B cell (primary cell): ENCODE results near the gene PTPRE.

ENCODE experiments used
- EZH2 ChIP-seq: IDR thresholded peaks from 2 replicates; pipeline ENCODE4 v1.6.1; 2012; ENCODE audit warnings: borderline replicate concordance, low read depth, mild to moderate bottlenecking, moderate library complexity, low read length; ENCODE audit not compliant: insufficient read depth, poor library complexity, severe bottlenecking
- TF ChIP-seq, protein P1 (sequence below): fragments of 200-600 bp; IDR thresholded peaks from one replicate; pipeline ENCODE4 v1.8.0; 2022; ENCODE audit warnings: antibody characterized with exemption, mild to moderate bottlenecking

DNA sequence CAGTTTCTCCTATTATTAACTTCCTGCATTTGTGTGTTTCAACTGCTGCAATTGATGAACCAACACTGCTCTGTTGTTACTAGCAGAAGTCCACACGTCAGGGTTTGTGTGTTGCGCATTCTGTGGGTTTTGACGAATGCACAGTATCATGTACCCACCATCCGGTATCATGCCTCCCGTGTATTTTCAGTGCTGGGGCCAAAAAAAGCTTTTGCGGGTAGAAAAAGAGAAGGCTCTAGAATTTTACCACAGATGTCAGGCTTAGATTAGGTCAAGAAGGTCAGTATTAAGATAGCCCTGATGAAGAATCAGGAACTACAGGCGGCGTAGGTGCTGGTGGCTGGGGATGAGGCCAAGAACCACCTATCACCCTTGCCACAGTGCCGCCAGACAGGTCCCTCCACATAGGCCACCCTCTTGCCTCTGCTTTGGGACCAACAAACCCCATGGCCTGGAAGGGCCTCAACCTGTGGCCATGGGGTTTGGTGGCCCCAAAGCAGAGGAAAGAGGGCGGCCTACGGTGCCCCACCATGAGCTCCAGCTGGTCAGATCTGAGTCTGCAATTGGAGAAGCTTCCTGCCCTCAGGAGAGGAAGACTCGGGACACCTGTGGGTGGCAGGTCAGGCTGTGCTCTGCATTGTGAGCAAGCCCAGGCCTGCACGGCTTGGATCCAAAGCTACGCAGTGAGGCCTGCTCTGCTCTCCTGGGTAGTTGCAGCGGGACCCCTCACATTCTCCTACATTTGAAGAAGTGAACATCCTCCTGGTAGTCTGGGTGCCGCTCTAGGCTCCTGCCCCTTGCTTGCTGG, 147.5 kb downstream of the PTPRE start:
- no peak for TF ChIP-seq EZH2
- TF ChIP-seq, protein P1, sequence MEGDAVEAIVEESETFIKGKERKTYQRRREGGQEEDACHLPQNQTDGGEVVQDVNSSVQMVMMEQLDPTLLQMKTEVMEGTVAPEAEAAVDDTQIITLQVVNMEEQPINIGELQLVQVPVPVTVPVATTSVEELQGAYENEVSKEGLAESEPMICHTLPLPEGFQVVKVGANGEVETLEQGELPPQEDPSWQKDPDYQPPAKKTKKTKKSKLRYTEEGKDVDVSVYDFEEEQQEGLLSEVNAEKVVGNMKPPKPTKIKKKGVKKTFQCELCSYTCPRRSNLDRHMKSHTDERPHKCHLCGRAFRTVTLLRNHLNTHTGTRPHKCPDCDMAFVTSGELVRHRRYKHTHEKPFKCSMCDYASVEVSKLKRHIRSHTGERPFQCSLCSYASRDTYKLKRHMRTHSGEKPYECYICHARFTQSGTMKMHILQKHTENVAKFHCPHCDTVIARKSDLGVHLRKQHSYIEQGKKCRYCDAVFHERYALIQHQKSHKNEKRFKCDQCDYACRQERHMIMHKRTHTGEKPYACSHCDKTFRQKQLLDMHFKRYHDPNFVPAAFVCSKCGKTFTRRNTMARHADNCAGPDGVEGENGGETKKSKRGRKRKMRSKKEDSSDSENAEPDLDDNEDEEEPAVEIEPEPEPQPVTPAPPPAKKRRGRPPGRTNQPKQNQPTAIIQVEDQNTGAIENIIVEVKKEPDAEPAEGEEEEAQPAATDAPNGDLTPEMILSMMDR: no peak
